NOMO-1 (cell line): ENCODE measurements around the gene OMD.
"Not testable (repeated sequence)": the region's sequence is repeated elsewhere in the genome, so short reads cannot be mapped to it uniquely, and the experiment has no call there.

Experiments
- DNase-seq, 2 experiments: peaks; one replicate each; lab custom pipeline; 2025; ENCODE audit not compliant: unreplicated experiment in 2 of 2; lab: John Stamatoyannopoulos, UW

OMD gene

GRCh38 chr9:92422611-92423338, 1.5 kb downstream of the OMD start:
- DNase-seq: peak in 1 of 2 experiments; percentile 41

- no peak for DNase-seq
Measured at GRCh38 chr9:92414566-92414965, 9.7 kb downstream of the OMD start.

- not testable (repeated sequence) for DNase-seq
Measured at GRCh38 chr9:92411157-92411556, 13.1 kb downstream of the OMD start.

- DNase-seq: no peak
Measured at GRCh38 chr9:92408747-92409478, 15.4 kb downstream of the OMD start.

- DNase-seq: no peak
Measured at GRCh38 chr9:92407818-92408217, 16.5 kb downstream of the OMD start.

GRCh38 chr9:92406477-92406876, 17.8 kb downstream of the OMD start:
- peak; percentile 65 to 89 for DNase-seq

GRCh38 chr9:92405818-92406217, 18.5 kb downstream of the OMD start:
- DNase-seq: no peak

GRCh38 chr9:92404042-92404836, 20.0 kb downstream of the OMD start, which contains the start of gene OGN:
TSS of gene OGN (minus strand) at chr9:92404578. CDS start at chr9:92403407, 1,171 bp downstream.
- DNase-seq: no peak

GRCh38 chr9:92402826-92403745, 21.2 kb downstream of the OMD start:
- no peak for DNase-seq

GRCh38 chr9:92402360-92402759, 21.9 kb downstream of the OMD start:
- DNase-seq: no peak

- no peak for DNase-seq
Measured at GRCh38 chr9:92397853-92398252, 26.4 kb downstream of the OMD start.

GRCh38 chr9:92395617-92396016, 28.7 kb downstream of the OMD start:
- DNase-seq: no peak

GRCh38 chr9:92393686-92394085, 30.6 kb downstream of the OMD start:
- no peak for DNase-seq

GRCh38 chr9:92392690-92393089, 31.6 kb downstream of the OMD start:
- DNase-seq: no peak

GRCh38 chr9:92385953-92386352, 38.3 kb downstream of the OMD start:
- DNase-seq: no peak

GRCh38 chr9:92385477-92385876, 38.8 kb downstream of the OMD start:
- no peak for DNase-seq

- DNase-seq: no peak
Measured at GRCh38 chr9:92385001-92385400, 39.3 kb downstream of the OMD start.

GRCh38 chr9:92384375-92384774, 39.9 kb downstream of the OMD start:
- DNase-seq: no peak

GRCh38 chr9:92381775-92382174, 42.5 kb downstream of the OMD start:
- no peak for DNase-seq

- DNase-seq: no peak
Measured at GRCh38 chr9:92380603-92381002, 43.7 kb downstream of the OMD start.
